Heart left ventricle (tissue), 16 donors: ENCODE measurements around the gene DYNC1I2. TPM values are rescaled to one million over a fixed set of nuclear protein-coding genes. Genes with fewer than 3 reads are reported as not detected.

Experiments used
- ATAC-seq, 4 donors: fragments of 200-7000 bp; cut with Tn5 transposase; one replicate each; pipeline ENCODE4 v1.9.1; 2020 to 2022; ENCODE audit warnings: moderate library complexity in 4 of 4, mild to moderate bottlenecking in 3 of 4, moderate number of reproducible peaks in 1 of 4
- DNase-seq, 5 donors: peaks; one replicate each; pipeline ENCODE4 v3.0.0-alpha.2; 2020
- H3K27ac ChIP-seq, 12 donors: fragments of 200-600 bp; sonication (generic) in 4 of 12; one replicate each; pipeline versions ENCODE4 v1.5.0 to v1.8.0; 2016 to 2022; ENCODE audit warnings: mild to moderate bottlenecking in 2 of 12
- H3K27me3 ChIP-seq, 9 donors: fragments of 200-600 bp; sonication (generic) in 2 of 9; one replicate each; pipeline versions ENCODE4 v1.5.1 to v1.8.0; 2016 to 2022; ENCODE audit warnings: mild to moderate bottlenecking in 3 of 9
- H3K36me3 ChIP-seq, 9 donors: fragments of 200-600 bp; sonication (generic) in 2 of 9; one replicate each; pipeline versions ENCODE4 v1.5.0 to v1.8.0; 2018 to 2022; ENCODE audit warnings: mild to moderate bottlenecking in 2 of 9
- H3K4me1 ChIP-seq, 12 donors: fragments of 200-600 bp; sonication (generic) in 4 of 12; one replicate each; pipeline versions ENCODE4 v1.5.0 to v1.8.0; 2016 to 2022; ENCODE audit warnings: mild to moderate bottlenecking in 3 of 12
- H3K4me3 ChIP-seq, 12 donors: fragments of 200-600 bp; sonication (generic) in 4 of 12; one replicate each; pipeline versions ENCODE4 v1.5.0 to v1.8.0; 2017 to 2022; ENCODE audit warnings: mild to moderate bottlenecking in 9 of 12, moderate library complexity in 4 of 12
- H3K9me3 ChIP-seq, 12 donors: fragments of 200-600 bp; sonication (generic) in 4 of 12; one replicate each; pipeline versions ENCODE4 v1.5.0 to v1.8.0; 2016 to 2022; ENCODE audit warnings: mild to moderate bottlenecking in 1 of 12
- CTCF ChIP-seq, 12 donors: fragments of 200-600 bp; sonication (generic) in 4 of 12; IDR thresholded peaks; one replicate each; pipeline versions ENCODE4 v1.5.0 to v1.8.0; 2018 to 2022; ENCODE audit warnings: antibody characterized with exemption in 12 of 12, mild to moderate bottlenecking in 5 of 12
- POLR2A ChIP-seq, 2 donors: fragments of 450-650 bp; IDR thresholded peaks; one replicate each; pipeline ENCODE4 v1.6.1; 2017; ENCODE audit warnings: antibody characterized with exemption in 2 of 2, mild to moderate bottlenecking in 2 of 2, moderate library complexity in 2 of 2
- WGBS, 4 donors: extraction: QIAGEN DNeasy Blood & Tissue Kit in 2 of 4; methylation state at CpG; one replicate each; pipeline versions ENCODE4 v1.1.5 to v1.1.7; 2013 to 2018; 5-methylcytosine and 5-hydroxymethylcytosine counted together
- intact Hi-C, 10 donors: fragments of 100-400 bp; cut with DNase I; formaldehyde crosslinking; loops; one replicate each; pipeline versions ENCODE4 v1.11.1 to v1.14.2; 2022
- polyA plus RNA-seq, 2 donors: library from polyadenylated mRNA; stranded (reverse); fragments of 200-250 nt; gene quantifications; one replicate each; pipeline ENCODE4 v1.2.3, GENCODE V29; 2013
- total RNA-seq, 9 donors: library from RNA; depleted of rRNA in 2 of 9; stranded (reverse); fragments of >200 nt in 2 of 9; fragmentation: NEBNext Ultra II Directional in 3 of 9; extraction: Animal tissue kit (Norgen Biotek cat#: 25700) in 3 of 9; gene quantifications; one replicate each; pipeline versions ENCODE4 v1.1.0 to v1.2.4, GENCODE V29; 2016 to 2023
- donor health status: ischemic (EF 13 %, LVEDD 7.1; RV severe dilation, severe dysfunction).
- donor health status: healthy with polysubstance abuse.
- donor health status: DM: no; HTN: yes; CAD: no.
- donor health status: DM: no; HTN: no; CAD: no.
- donor health status: ischemic (EF 25% LVEDD 6.9; RV normal size, moderate dysfunction).
- donor health status: ischemic (EF 25% LVEDD 5.7; RV mildly dilated, moderate dysfunction).
- donor health status: healthy.
- donor health status: DM: yes; HTN: yes; CAD: no.
- donor health status: ischemic (EF 35%, LVEDD 5.7; RV mildly dilated, moderate dysfunction).
- donor health status: nonischemic (EF 11% LVEDD 7.7; RV severe dilation, severe dysfunction).
- donor health status: DM: yes; HTN: yes; CAD: no.
- donor health status: PGD.
- donor health status: ischemic (EF 29% LVEDD 5.4; RV normal size, mild dysfunction).
- donor health status: nonischemic (EF 23%, LVEDD 6.1; RV moderate dilation, normal function).

Gene DYNC1I2
- total and polyA plus RNA-seq, 11 donors, result 51.5 to 105 (median 74.0) TPM

GRCh38 chr2:171678619-171679018 lies 8.7 kb upstream of the DYNC1I2 start:
- DNase-seq (no peak), ATAC-seq (no peak)
- H3K9me3 ChIP-seq, result no peaks in the 10 kb centered on the region
- WGBS, 4 donors, result 50 to 97% (median 94%) methylated on average over 1 of the region's 1 CpG
- TF ChIP-seq POLR2A (IDR thresholded peaks at IDR 0.05) (no peak), CTCF (IDR thresholded peaks at IDR 0.05) (no peak)
- no peaks in the 10 kb centered on the region for H3K4me1 ChIP-seq
- H3K4me3 ChIP-seq, result no peak overlapping the region
- intact Hi-C loops, result loop anchor here in 1 of 10 donors (10.0 kb wide), 1 partner anchor 94 kb away; no protein-coding TSS in a partner anchor
- no peaks in the 10 kb centered on the region for H3K36me3 ChIP-seq
- peaks cover 0 to 4% (median 0%) of the 10 kb centered on the region in 9 donors for H3K27me3 ChIP-seq
- no peak overlapping the region for H3K27ac ChIP-seq

- no peaks in the 10 kb centered on the region for H3K27me3 ChIP-seq
- H3K9me3 ChIP-seq, result no peaks in the 10 kb centered on the region
- peak in 2 of 4 donors; percentile 4 to 11 for ATAC-seq
- H3K4me3 ChIP-seq, result peak overlapping the region; percentile 64 to 92 (median 87)
- TF ChIP-seq POLR2A (IDR thresholded peaks at IDR 0.05) (no peak), CTCF (IDR thresholded peaks at IDR 0.05) (no peak)
- H3K27ac ChIP-seq, result peak overlapping the region; percentile 66 to 96 (median 90)
- WGBS, 4 donors, result 0 to 1% (median 0%) methylated on average over 10 of the region's 10 CpGs
- intact Hi-C loops, result loop anchor here in 2 of 10 donors (2.0 to 10.0 kb wide), 3 partner anchors 166 to 253 kb away; partner anchors contain the start of genes CYBRD1 (in 1 of the 2), DCAF17 (in 1 of the 2), HAT1 (in 1 of the 2) and METTL8 (in 1 of the 2)
- peaks cover 0 to 35% (median 15%) of the 10 kb centered on the region in 12 donors for H3K4me1 ChIP-seq
- no peak for DNase-seq
- H3K36me3 ChIP-seq, result peaks cover 0 to 30% (median 22%) of the 10 kb centered on the region in 9 donors
These were observed 828 bp downstream of the DYNC1I2 start for GRCh38 chr2:171688129-171688465.

GRCh38 chr2:171692331-171692730 lies 5.1 kb downstream of the DYNC1I2 start:
- Histone ChIP-seq H3K4me1 (peaks cover 0 to 35% (median 15%) of the 10 kb centered on the region in 12 donors), H3K4me3 (no peak overlapping the region), H3K27me3 (no peaks in the 10 kb centered on the region), H3K9me3 (no peaks in the 10 kb centered on the region), H3K36me3 (peaks cover 0 to 72% (median 58%) of the 10 kb centered on the region in 9 donors), H3K27ac (no peak overlapping the region)
- intact Hi-C loops, result no loop called here
- no peak for TF ChIP-seq POLR2A (IDR thresholded peaks at IDR 0.05)
- no peak for TF ChIP-seq CTCF (IDR thresholded peaks at IDR 0.05)
- WGBS, 4 donors, result 85 to 92% (median 88%) methylated on average over 1 of the region's 1 CpG
- ATAC-seq, result no peak
- no peak for DNase-seq

- H3K4me1 ChIP-seq, result peaks cover 0 to 41% (median 16%) of the 10 kb centered on the region in 12 donors
- 90 to 95% (median 92%) methylated on average over 7 of the region's 7 CpGs for WGBS, 4 donors
- intact Hi-C loops, result loop anchor here in 7 of 10 donors (5.0 to 10.0 kb wide), 7 partner anchors 128 to 764 kb away; partner anchors contain the start of gene DLX2 (in 4 of the 7)
These were observed 15.7 kb downstream of the DYNC1I2 start for GRCh38 chr2:171702781-171703556.

More at GRCh38 chr2:171702781-171703556, 15.7 kb downstream of the DYNC1I2 start:
- TF ChIP-seq POLR2A (IDR thresholded peaks at IDR 0.05) (no peak), CTCF (IDR thresholded peaks at IDR 0.05) (no peak)
- ATAC-seq (peak in 1 of 4 donors; percentile 20), DNase-seq (no peak)
- H3K36me3 ChIP-seq, result peaks cover 0 to 50% (median 26%) of the 10 kb centered on the region in 9 donors
- H3K27ac ChIP-seq, result peak overlapping the region in 3 of 12 donors; percentile 24 to 69 (median 33)
- no peaks in the 10 kb centered on the region for H3K9me3 ChIP-seq
- no peaks in the 10 kb centered on the region for H3K27me3 ChIP-seq
- H3K4me3 ChIP-seq, result no peak overlapping the region
